K562 (cell line): ENCODE data around the gene KLHL29. TPM values are rescaled to one million over a fixed set of nuclear protein-coding genes. Genes with fewer than 3 reads are reported as not detected.

ENCODE experiments used
- ATAC-seq: fragments of 200-7000 bp; cut with Tn5 transposase; 3 replicates; pipeline ENCODE4 v1.9.1; 2020; ENCODE audit warnings: moderate library complexity
- BruUV-seq: library from RNA; stranded (reverse); fragments of 400-500 nt; replicated peaks from 2 replicates; lab custom pipeline; 2021; lab: Mats Ljungman, UMichigan
- CTCF ChIA-PET: fragments of 300-600 bp; formaldehyde crosslinking; extraction: SDS; loops from one replicate; lab custom pipeline; 2021; ENCODE audit warnings: low intra/inter-chr PET ratio; lab: Yijun Ruan, JAX
- POLR2A ChIA-PET: fragments of 300-600, 350-650 bp; sonication (Branson Sonifier 250); formaldehyde crosslinking; extraction: SDS; loops from one replicate; lab custom pipeline; 2021; ENCODE audit warnings: antibody characterized with exemption, inconsistent platforms; lab: Yijun Ruan, JAX
- DNase-seq, 4 experiments: peaks; one replicate each; pipeline versions ENCODE4 v3.0.0 to v3.0.0-alpha.2; 2011 to 2018; ENCODE audit warnings: low spot score in 3 of 4, mixed read lengths in 3 of 4; ENCODE audit errors: extremely low read depth in 1 of 4
- FAIRE-seq: peaks from 2 replicates; lab custom pipeline; 2011; peaks lifted over from hg19 to GRCh38; lab: Jason Lieb, UNC
- H2AFZ ChIP-seq: 2 replicates; pipeline ENCODE4 v1.6.0; 2011; ENCODE audit warnings: low read depth, low read length, control low read depth, inconsistent platforms
- H3K27ac ChIP-seq: fragments of 200-600 bp; 3 replicates; pipeline ENCODE4 v1.8.0; 2011; ENCODE audit warnings: low read depth, mild to moderate bottlenecking, control low read depth, inconsistent platforms, low read length, moderate library complexity, mixed read lengths; ENCODE audit errors: extremely low read depth
- H3K27me3 ChIP-seq, 2 experiments: fragments of 300-600 bp in 1 of 2; 2 replicates in 1 of 2; 3 replicates in 1 of 2; pipeline versions ENCODE4 v1.6.0 to v1.8.0; 2011; ENCODE audit warnings: inconsistent platforms in 2 of 2, low read length in 2 of 2, mild to moderate bottlenecking in 1 of 2, mixed read lengths in 1 of 2, moderate library complexity in 1 of 2; ENCODE audit not compliant: control insufficient read depth in 2 of 2, insufficient read depth in 2 of 2
- H3K36me3 ChIP-seq: fragments of 300-600 bp; 3 replicates; pipeline ENCODE4 v1.8.0; 2011; ENCODE audit warnings: mild to moderate bottlenecking, low read length, inconsistent platforms; ENCODE audit not compliant: control insufficient read depth, insufficient read depth
- H3K4me1 ChIP-seq, 2 experiments: fragments of 200-600 bp in 1 of 2; replicated peaks in 1 of 2; 2 replicates in 1 of 2; 3 replicates in 1 of 2; pipeline versions ENCODE4 v1.5.1 to v1.8.0; 2011; ENCODE audit warnings: inconsistent platforms in 2 of 2, low read length in 2 of 2, mild to moderate bottlenecking in 1 of 2, mixed read lengths in 1 of 2, moderate library complexity in 1 of 2; ENCODE audit not compliant: control insufficient read depth in 2 of 2, insufficient read depth in 2 of 2
- H3K4me2 ChIP-seq: 2 replicates; pipeline ENCODE4 v1.6.1; 2011; ENCODE audit warnings: low read length, control low read depth, inconsistent platforms, mixed read lengths; ENCODE audit not compliant: insufficient read depth
- H3K4me3 ChIP-seq: fragments of 200-600 bp; sonication (generic), shearing (Covaris generic); 2 replicates; pipeline ENCODE4 v1.5.1; 2016; ENCODE audit warnings: control low read depth, inconsistent platforms
- H3K79me2 ChIP-seq: fragments of 200-600 bp; 3 replicates; pipeline ENCODE4 v1.8.0; 2011; ENCODE audit warnings: low read length, inconsistent platforms; ENCODE audit not compliant: control insufficient read depth, insufficient read depth
- H3K9ac ChIP-seq, 2 experiments: 2 replicates each; pipeline versions ENCODE4 v1.6.0 to v1.6.1; 2011; ENCODE audit warnings: low read depth in 2 of 2, low read length in 2 of 2, control low read depth in 1 of 2, inconsistent platforms in 1 of 2, mild to moderate bottlenecking in 1 of 2, mixed read lengths in 1 of 2; ENCODE audit not compliant: insufficient read depth in 1 of 2
- H3K9me1 ChIP-seq: one replicate; pipeline ENCODE4 v1.6.0; 2011; ENCODE audit warnings: inconsistent platforms, mild to moderate bottlenecking, low read length, moderate library complexity; ENCODE audit not compliant: control insufficient read depth, insufficient read depth
- H3K9me3 ChIP-seq: replicated peaks from 2 replicates; pipeline ENCODE4 v1.5.1; 2011; ENCODE audit warnings: low read depth, low read length, inconsistent platforms; ENCODE audit not compliant: control insufficient read depth, insufficient read depth
- H4K20me1 ChIP-seq: replicated peaks from 2 replicates; pipeline ENCODE4 v1.6.1; 2011; ENCODE audit warnings: low read length, inconsistent platforms, mixed read lengths; ENCODE audit not compliant: control insufficient read depth, insufficient read depth
- HEY1 ChIP-seq: fragments of 250-450 bp; sonication (Bioruptor Pico); IDR thresholded peaks from 2 replicates; pipeline ENCODE4 v1.5.0; 2020; ENCODE audit warnings: mild to moderate bottlenecking, moderate library complexity, borderline replicate concordance
- ID3 ChIP-seq, 2 experiments: fragments of 250-450 bp in 1 of 2; fragments of 450-650 bp in 1 of 2; sonication (Bioruptor Pico) in 1 of 2; IDR thresholded peaks; 2 replicates each; pipeline versions ENCODE4 v1.6.1 to v1.8.0; 2016 to 2021; ENCODE audit warnings: mild to moderate bottlenecking in 2 of 2, moderate library complexity in 2 of 2, missing compliant biosample characterization in 1 of 2, missing genetic modification characterization in 1 of 2
- PREB ChIP-seq: sonication (generic); formaldehyde crosslinking; IDR thresholded peaks from 2 replicates; pipeline ENCODE4 v1.8.1; 2023; ENCODE audit warnings: mild to moderate bottlenecking, missing genetic modification reagents
- SIRT6 ChIP-seq: IDR thresholded peaks from one replicate; pipeline ENCODE4 v1.6.1; 2012; ENCODE audit warnings: low read depth, mild to moderate bottlenecking, control low read depth, inconsistent platforms, low read length, moderate library complexity
- ZBTB33 ChIP-seq: sonication (generic); formaldehyde crosslinking; IDR thresholded peaks from 2 replicates; pipeline ENCODE4 v1.8.1; 2023; ENCODE audit warnings: mild to moderate bottlenecking, missing genetic modification reagents
- ZBTB49 ChIP-seq: sonication (generic); formaldehyde crosslinking; IDR thresholded peaks from 2 replicates; pipeline ENCODE4 v1.8.0; 2022; ENCODE audit warnings: missing genetic modification reagents, mild to moderate bottlenecking, borderline replicate concordance
- ZNF311 ChIP-seq: fragments of 250-450 bp; sonication (Bioruptor Pico); IDR thresholded peaks from 2 replicates; pipeline ENCODE4 v1.4.0; 2020; ENCODE audit warnings: mild to moderate bottlenecking, moderate library complexity
- ZNF780A ChIP-seq: fragments of 250-450 bp; sonication (Bioruptor Pico); IDR thresholded peaks from 2 replicates; pipeline ENCODE4 v1.5.0; 2021; ENCODE audit warnings: mild to moderate bottlenecking
- WGBS: fragments of 100-300 bp; shearing (Covaris generic); methylation state at CpG from one replicate; pipeline ENCODE4 v1.1.6; 2016; ENCODE audit warnings: low coverage, mixed read lengths; ENCODE audit not compliant: insufficient coverage; ENCODE audit errors: missing lambda C conversion rate; 5-methylcytosine and 5-hydroxymethylcytosine counted together
- in situ Hi-C: fragments of 300-500 bp; cut with MboI; formaldehyde crosslinking; loops from 4 replicates; pipeline ENCODE4 v1.15.0; 2018; ENCODE audit warnings: inconsistent platforms, mixed read lengths
- intact Hi-C: fragments of 100-400 bp; cut with micrococcal nuclease; formaldehyde crosslinking; loops from 2 replicates; pipeline ENCODE4 v1.14.2; 2022
- polyA plus RNA-seq, 8 experiments: library from polyadenylated mRNA; depleted of rRNA in 4 of 8; stranded (reverse) in 5 of 8; unstranded in 3 of 8; fragments of >200 nt; fragmentation: Nextera tagmentation in 2 of 8; fragmentation: Illumina TruSeq in 1 of 8; extraction: Ambion mirVana in 2 of 8; extraction: Trizol in 1 of 8; gene quantifications; 2 replicates each; pipeline versions ENCODE4 v1.2.1 to v1.2.3, GENCODE V29; 2011 to 2014; ENCODE audit warnings: inconsistent platforms in 1 of 8, missing spikeins in 1 of 8
- total RNA-seq, 7 experiments: library from RNA; depleted of rRNA in 6 of 7; stranded (reverse); fragments of >200 nt in 6 of 7; fragmentation: Illumina TruSeq in 2 of 7; extraction: Trizol in 2 of 7; gene quantifications; 2 replicates each; pipeline versions ENCODE4 v1.2.1 to v1.2.3, GENCODE V29; 2011 to 2021; ENCODE audit warnings: low replicate concordance in 1 of 7

Gene KLHL29
- total and polyA plus RNA-seq, 9 of the 15 experiments (the other 6 are each of a cell fraction or from before 2014, with no cell fraction given), result 0.03 to 0.31 (median 0.08) TPM; not detected in 1

GRCh38 chr2:23662941-23663920 lies 278.3 kb downstream of the KLHL29 start:
- H3K4me3 ChIP-seq, result no peak overlapping the region
- no peaks in the 10 kb centered on the region; the same call in none of the 2 replicates for H4K20me1 ChIP-seq
- TF ChIP-seq ZNF780A (CRISPR knock-in tag) (no peak), PREB (CRISPR knock-in tag) (no peak), ZBTB33 (no peak), SIRT6 (no peak), ID3 (CRISPR knock-in tag; IDR thresholded peaks at IDR 0.05) (no peak), ID3 (tag; IDR thresholded peaks at IDR 0.05) (no peak), HEY1 (no peak), ZNF311 (no peak), ZBTB49 (CRISPR knock-in tag) (no peak)
- H3K27ac ChIP-seq, result no peak overlapping the region
- peaks cover 0 to 11% of the 10 kb centered on the region in 2 experiments; a peak in 2 of 5 replicates for H3K4me1 ChIP-seq
- FAIRE-seq (no peak), DNase-seq (no peak), ATAC-seq (no peak)
- no peak overlapping the region for H2AFZ ChIP-seq
- ChIA-PET POLR2A (interaction anchor here (0.6 to 0.8 kb wide), 2 partner anchors 240 to 262 kb away, joined by 3 to 4 read pairs; no protein-coding TSS in a partner anchor), CTCF (no interaction called here)
- H3K36me3 ChIP-seq, result no peaks in the 10 kb centered on the region
- H3K9ac ChIP-seq, result no peak overlapping the region; a peak in 1 of 4 replicates
- WGBS, result 3% methylated on average over 28 of the region's 46 CpGs
- intact Hi-C loops (no loop called here), in situ Hi-C loops (no loop called here)
- H3K9me1 ChIP-seq, result no peaks in the 10 kb centered on the region
- no TSS peak for BruUV-seq
- H3K4me2 ChIP-seq, result no peak overlapping the region
- no peaks in the 10 kb centered on the region for H3K79me2 ChIP-seq
- H3K9me3 ChIP-seq, result no peaks in the 10 kb centered on the region
- peaks cover 14 to 77% of the 10 kb centered on the region in 2 experiments for H3K27me3 ChIP-seq
